ENCODE measurements around the gene ZFAND6. TPM values are rescaled to one million over a fixed set of nuclear protein-coding genes. Genes with fewer than 3 reads are reported as not detected.

ZFAND6 gene
- total and polyA plus RNA-seq, 7 experiments from 2014 or later: 51.0 to 113 (median 79.8) TPM

GRCh38 chr15:80171787-80172186 is 112.3 kb downstream of the ZFAND6 start:
- no peak overlapping the region for H3K27ac Mint-ChIP-seq
- H3K4me3 Mint-ChIP-seq: no peak overlapping the region
- ATAC-seq: no peak

DNA sequence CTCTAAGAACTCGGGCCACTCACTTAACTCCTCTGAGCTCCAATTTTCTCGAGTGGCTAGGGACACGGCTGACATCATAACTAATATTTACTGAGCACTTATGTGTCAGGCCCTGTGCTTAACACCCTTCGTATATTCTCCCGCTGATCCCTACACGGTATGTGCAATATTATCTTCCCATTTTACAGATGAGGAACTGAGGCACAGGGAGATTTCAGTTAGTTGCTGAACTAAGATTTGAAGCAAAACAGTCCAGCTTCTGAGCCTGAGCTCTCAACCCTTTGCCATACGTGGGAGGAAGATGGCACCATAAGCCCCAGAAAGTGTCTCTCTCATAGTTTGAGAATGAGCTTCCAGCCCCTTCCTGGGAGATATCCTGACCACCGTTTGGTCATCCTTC is 112.9 kb downstream of the ZFAND6 start:
- CTCF ChIA-PET: interaction anchor here (0.7 to 3.2 kb wide), 4 partner anchors 100 to 831 kb away, joined by 3 to 34 read pairs (median 6); no protein-coding TSS in a partner anchor
- H3K27ac ChIP-seq (ENCODE audit: low read depth, low read length): no peak overlapping the region

More at GRCh38 chr15:80171787-80172186, 112.3 kb downstream of the ZFAND6 start:
- CTCF ChIA-PET: interaction anchor here (0.7 to 3.2 kb wide), 3 partner anchors 318 to 831 kb away, joined by 3 to 34 read pairs (median 9); no protein-coding TSS in a partner anchor
- Histone ChIP-seq H3K27me3 (ENCODE audit: control insufficient read depth in 2 of 2, insufficient read depth in 2 of 2, low read length in 2 of 2) (no peaks in the 10 kb centered on the region), H3K4me3 (ENCODE audit: low read length) (no peak overlapping the region), H3K9me3 (ENCODE audit: control insufficient read depth in 2 of 3, low read length in 3 of 3) (no peaks in the 10 kb centered on the region), H3K4me1 (ENCODE audit: control insufficient read depth in 2 of 2, insufficient read depth in 2 of 2, low read length in 2 of 2) (no peaks in the 10 kb centered on the region), H3K36me3 (ENCODE audit: control insufficient read depth in 2 of 3, insufficient read depth in 3 of 3, low read length in 3 of 3) (no peaks in the 10 kb centered on the region), H3K27ac (ENCODE audit: low read depth, low read length) (no peak overlapping the region)
- POLR2A ChIA-PET: no interaction called here
- Mint-ChIP-seq H3K9me3 (no peaks in the 10 kb centered on the region), H3K27me3 (no peaks in the 10 kb centered on the region), H3K36me3 (peaks cover 0 to 22% (median 8%) of the 10 kb centered on the region in 5 donors), H3K4me1 (peaks cover 0 to 2% (median 0%) of the 10 kb centered on the region in 7 donors)
- DNase-seq: no peak
- intact Hi-C loops (cut with micrococcal nuclease): loop anchor here (2.0 to 5.0 kb wide), 5 partner anchors 179 to 791 kb away; no protein-coding TSS in a partner anchor

GRCh38 chr15:80173022-80173759 is 113.7 kb downstream of the ZFAND6 start:
- POLR2A ChIA-PET: no interaction called here
- peak overlapping the region in 1 of 10 donors; percentile 5 for H3K4me3 Mint-ChIP-seq
- H3K4me3 ChIP-seq (ENCODE audit: low read length): no peak overlapping the region
- H3K27ac Mint-ChIP-seq: peak overlapping the region in 2 of 9 donors; percentile 5 to 55
- DNase-seq (peak; percentile 44 to 71 (median 64)), ATAC-seq (peak; percentile 84)
- no peak overlapping the region for H3K27ac ChIP-seq (ENCODE audit: low read depth, low read length)
- no peaks in the 10 kb centered on the region for H3K9me3 ChIP-seq (ENCODE audit: control insufficient read depth in 2 of 3, low read length in 3 of 3)
- CTCF ChIA-PET: interaction anchor here (1.1 to 3.2 kb wide), 4 partner anchors 101 to 792 kb away, joined by 4 to 34 read pairs (median 7); no protein-coding TSS in a partner anchor
- no peaks in the 10 kb centered on the region for H3K27me3 Mint-ChIP-seq
- H3K4me1 ChIP-seq (ENCODE audit: control insufficient read depth in 2 of 2, insufficient read depth in 2 of 2, low read length in 2 of 2): no peaks in the 10 kb centered on the region
- no peaks in the 10 kb centered on the region for H3K36me3 ChIP-seq (ENCODE audit: control insufficient read depth in 2 of 3, insufficient read depth in 3 of 3, low read length in 3 of 3)
- H3K36me3 Mint-ChIP-seq: peaks cover 0 to 31% (median 13%) of the 10 kb centered on the region in 5 donors
- peaks cover 0 to 2% (median 0%) of the 10 kb centered on the region in 7 donors for H3K4me1 Mint-ChIP-seq
- no peaks in the 10 kb centered on the region for H3K27me3 ChIP-seq (ENCODE audit: control insufficient read depth in 2 of 2, insufficient read depth in 2 of 2, low read length in 2 of 2)
- intact Hi-C loops (cut with micrococcal nuclease): loop anchor here (1.0 to 5.0 kb wide), 8 partner anchors 113 to 792 kb away; no protein-coding TSS in a partner anchor
- H3K9me3 Mint-ChIP-seq: no peaks in the 10 kb centered on the region

More for the DNA sequence above, 112.9 kb downstream of the ZFAND6 start:
- H3K9me3 ChIP-seq (ENCODE audit: control insufficient read depth in 2 of 3, low read length in 3 of 3): no peaks in the 10 kb centered on the region
- H3K27me3 ChIP-seq (ENCODE audit: control insufficient read depth in 2 of 2, insufficient read depth in 2 of 2, low read length in 2 of 2): no peaks in the 10 kb centered on the region
- H3K9me3 Mint-ChIP-seq: no peaks in the 10 kb centered on the region
- DNase-seq (no peak), ATAC-seq (no peak)
- POLR2A ChIA-PET: no interaction called here
- intact Hi-C loops (cut with micrococcal nuclease): loop anchor here (2.0 to 5.0 kb wide), 5 partner anchors 180 to 792 kb away; no protein-coding TSS in a partner anchor
- H3K36me3 Mint-ChIP-seq: peaks cover 0 to 28% (median 13%) of the 10 kb centered on the region in 5 donors
- H3K27ac Mint-ChIP-seq: no peak overlapping the region
- H3K27me3 Mint-ChIP-seq: no peaks in the 10 kb centered on the region
- H3K36me3 ChIP-seq (ENCODE audit: control insufficient read depth in 2 of 3, insufficient read depth in 3 of 3, low read length in 3 of 3): no peaks in the 10 kb centered on the region
- peaks cover 0 to 2% (median 0%) of the 10 kb centered on the region in 7 donors for H3K4me1 Mint-ChIP-seq
- no peaks in the 10 kb centered on the region for H3K4me1 ChIP-seq (ENCODE audit: control insufficient read depth in 2 of 2, insufficient read depth in 2 of 2, low read length in 2 of 2)
- H3K4me3 Mint-ChIP-seq: no peak overlapping the region
- H3K4me3 ChIP-seq (ENCODE audit: low read length): no peak overlapping the region

- H3K4me3 Mint-ChIP-seq: no peak overlapping the region
- H3K9me3 Mint-ChIP-seq: no peaks in the 10 kb centered on the region
- intact Hi-C loops (cut with micrococcal nuclease): loop anchor here (5.0 kb wide), 2 partner anchors 252 to 322 kb away; no protein-coding TSS in a partner anchor
- peaks cover 0 to 2% (median 0%) of the 10 kb centered on the region in 7 donors for H3K4me1 Mint-ChIP-seq
- Histone ChIP-seq H3K27me3 (ENCODE audit: control insufficient read depth in 2 of 2, insufficient read depth in 2 of 2, low read length in 2 of 2) (no peaks in the 10 kb centered on the region), H3K9me3 (ENCODE audit: control insufficient read depth in 2 of 3, low read length in 3 of 3) (no peaks in the 10 kb centered on the region), H3K4me1 (ENCODE audit: control insufficient read depth in 2 of 2, insufficient read depth in 2 of 2, low read length in 2 of 2) (no peaks in the 10 kb centered on the region), H3K36me3 (ENCODE audit: control insufficient read depth in 2 of 3, insufficient read depth in 3 of 3, low read length in 3 of 3) (no peaks in the 10 kb centered on the region), H3K4me3 (ENCODE audit: low read length) (no peak overlapping the region), H3K27ac (ENCODE audit: low read depth, low read length) (no peak overlapping the region)
- CTCF ChIA-PET: interaction anchor here (0.7 to 3.2 kb wide), 4 partner anchors 181 to 793 kb away, joined by 3 to 34 read pairs (median 7); no protein-coding TSS in a partner anchor
- H3K27ac Mint-ChIP-seq: no peak overlapping the region
- DNase-seq (no peak), ATAC-seq (no peak)
- H3K36me3 Mint-ChIP-seq: peaks cover 0 to 30% (median 18%) of the 10 kb centered on the region in 5 donors
- POLR2A ChIA-PET: no interaction called here
- no peaks in the 10 kb centered on the region for H3K27me3 Mint-ChIP-seq
Observed at GRCh38 chr15:80174017-80174746, 114.7 kb downstream of the ZFAND6 start.

GRCh38 chr15:80175436-80175835 is 116.0 kb downstream of the ZFAND6 start:
- Histone ChIP-seq H3K4me3 (ENCODE audit: low read length) (no peak overlapping the region), H3K27ac (ENCODE audit: low read depth, low read length) (no peak overlapping the region), H3K4me1 (ENCODE audit: control insufficient read depth in 2 of 2, insufficient read depth in 2 of 2, low read length in 2 of 2) (no peaks in the 10 kb centered on the region), H3K9me3 (ENCODE audit: control insufficient read depth in 2 of 3, low read length in 3 of 3) (no peaks in the 10 kb centered on the region), H3K36me3 (ENCODE audit: control insufficient read depth in 2 of 3, insufficient read depth in 3 of 3, low read length in 3 of 3) (peaks cover 0 to 5% (median 0%) of the 10 kb centered on the region in 3 experiments), H3K27me3 (ENCODE audit: control insufficient read depth in 2 of 2, insufficient read depth in 2 of 2, low read length in 2 of 2) (no peaks in the 10 kb centered on the region)
- Mint-ChIP-seq H3K27me3 (no peaks in the 10 kb centered on the region), H3K36me3 (peaks cover 0 to 31% (median 17%) of the 10 kb centered on the region in 5 donors), H3K4me1 (peaks cover 0 to 2% (median 0%) of the 10 kb centered on the region in 7 donors), H3K27ac (no peak overlapping the region), H3K4me3 (no peak overlapping the region), H3K9me3 (no peaks in the 10 kb centered on the region)
- ChIA-PET POLR2A (no interaction called here), CTCF (interaction anchor here (0.8 kb wide), 2 partner anchors 15 to 836 kb away, joined by 3 read pairs; no protein-coding TSS in a partner anchor)
- DNase-seq (no peak), ATAC-seq (no peak)
- intact Hi-C loops (cut with micrococcal nuclease): no loop called here

DNA sequence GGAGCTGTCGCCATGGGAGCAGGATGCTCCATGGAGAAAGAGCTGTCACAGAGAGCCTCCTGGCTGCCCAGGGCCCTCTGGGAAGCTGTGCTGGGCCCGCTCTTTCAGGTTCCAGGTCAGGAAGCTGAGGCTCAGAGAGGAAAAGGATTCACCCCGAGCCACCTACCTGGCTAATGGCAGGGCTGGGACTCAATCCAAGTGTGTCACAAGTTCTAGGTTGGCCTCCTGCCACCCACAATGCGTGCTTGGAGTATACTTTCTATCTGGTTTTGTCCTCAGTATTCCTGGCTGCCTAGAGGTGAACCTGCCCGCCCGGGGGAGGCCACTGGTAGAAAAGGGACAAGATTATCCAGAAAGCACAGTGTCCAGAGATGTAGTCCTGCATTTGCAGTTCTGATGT is 117.0 kb downstream of the ZFAND6 start:
- no peak for ATAC-seq
- Mint-ChIP-seq H3K27ac (no peak overlapping the region), H3K4me3 (no peak overlapping the region), H3K36me3 (peaks cover 4 to 30% (median 13%) of the 10 kb centered on the region in 5 donors), H3K27me3 (no peaks in the 10 kb centered on the region), H3K4me1 (peaks cover 0 to 2% (median 0%) of the 10 kb centered on the region in 7 donors), H3K9me3 (no peaks in the 10 kb centered on the region)
- DNase-seq: no peak
- ChIA-PET CTCF (interaction anchor here (0.8 kb wide), 1 partner anchor 14 kb away, joined by 3 read pairs; no protein-coding TSS in a partner anchor), POLR2A (no interaction called here)
- Histone ChIP-seq H3K9me3 (ENCODE audit: control insufficient read depth in 2 of 3, low read length in 3 of 3) (no peaks in the 10 kb centered on the region), H3K27me3 (ENCODE audit: control insufficient read depth in 2 of 2, insufficient read depth in 2 of 2, low read length in 2 of 2) (no peaks in the 10 kb centered on the region), H3K4me3 (ENCODE audit: low read length) (no peak overlapping the region), H3K27ac (ENCODE audit: low read depth, low read length) (no peak overlapping the region), H3K36me3 (ENCODE audit: control insufficient read depth in 2 of 3, insufficient read depth in 3 of 3, low read length in 3 of 3) (peaks cover 0 to 15% (median 0%) of the 10 kb centered on the region in 3 experiments), H3K4me1 (ENCODE audit: control insufficient read depth in 2 of 2, insufficient read depth in 2 of 2, low read length in 2 of 2) (no peaks in the 10 kb centered on the region)
- intact Hi-C loops (cut with micrococcal nuclease): no loop called here

All from naive thymus-derived CD4-positive, alpha-beta T cell (primary cell).